ENCODE data around the gene GLDN.

The GLDN gene

DNA sequence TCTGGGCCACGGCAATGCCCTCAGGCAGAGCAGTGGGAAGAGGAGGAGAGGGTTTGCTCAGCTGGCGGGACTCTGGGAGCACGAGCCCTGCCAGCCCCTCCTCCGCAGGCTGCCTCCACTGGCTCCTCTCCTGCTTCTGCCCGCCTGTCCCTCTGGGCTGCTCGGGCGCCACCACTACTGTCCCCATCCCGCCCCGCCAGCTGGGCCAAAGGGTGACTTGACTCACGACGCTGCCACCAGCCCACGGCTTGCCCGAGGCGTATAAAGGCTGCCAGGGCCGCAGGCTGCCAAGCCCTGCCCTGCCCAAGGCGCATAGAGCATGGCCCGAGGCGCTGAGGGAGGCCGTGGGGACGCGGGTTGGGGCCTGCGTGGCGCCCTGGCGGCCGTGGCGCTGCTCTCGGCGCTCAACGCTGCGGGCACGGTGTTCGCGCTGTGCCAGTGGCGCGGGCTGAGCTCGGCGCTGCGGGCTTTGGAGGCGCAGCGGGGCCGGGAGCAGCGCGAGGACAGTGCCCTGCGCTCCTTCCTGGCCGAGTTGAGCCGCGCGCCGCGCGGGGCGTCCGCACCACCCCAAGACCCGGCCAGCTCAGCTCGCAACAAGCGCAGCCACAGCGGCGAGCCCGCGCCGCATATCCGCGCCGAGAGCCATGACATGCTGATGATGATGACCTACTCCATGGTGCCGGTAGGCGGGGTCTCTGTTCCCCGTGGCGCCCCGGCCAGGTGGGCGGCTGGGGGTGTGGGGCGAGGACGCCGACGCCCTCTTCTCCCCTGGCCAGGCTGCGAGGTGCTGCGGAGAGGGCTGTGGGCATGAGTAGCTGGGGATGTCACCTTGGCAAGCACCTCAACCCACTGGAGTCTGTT is at the start of gene GLDN:
Gene GLDN (plus strand): TSS at position 290 of the 861 bp plus-strand sequence. CDS start 30 bp downstream, at position 320.
- FAIRE-seq (no peak), DNase-seq (ENCODE audit: insufficient read length, low spot score) (no peak)

DNA sequence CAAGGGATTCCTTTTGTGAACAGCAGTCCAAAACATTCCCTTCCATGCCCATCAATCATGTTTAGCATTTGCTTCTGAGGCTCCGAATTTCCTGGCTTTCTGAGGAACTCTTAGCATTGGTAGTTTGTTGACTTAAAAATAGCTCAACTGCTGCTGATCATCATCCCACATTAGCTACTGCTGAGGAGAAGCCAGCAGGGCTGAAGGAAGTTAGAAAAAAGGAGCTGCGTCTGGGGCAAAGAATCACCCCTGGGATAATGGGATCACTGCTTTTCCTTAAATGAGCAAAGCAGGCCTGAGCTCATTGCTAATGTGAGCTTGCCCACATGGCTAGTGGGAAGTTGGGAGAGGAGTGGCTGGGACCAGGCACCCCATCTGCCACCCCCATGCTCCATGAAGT is 42.8 kb upstream of the GLDN start:
- DNase-seq (ENCODE audit: insufficient read length, low spot score) = no peak
- no peak for FAIRE-seq

DNA sequence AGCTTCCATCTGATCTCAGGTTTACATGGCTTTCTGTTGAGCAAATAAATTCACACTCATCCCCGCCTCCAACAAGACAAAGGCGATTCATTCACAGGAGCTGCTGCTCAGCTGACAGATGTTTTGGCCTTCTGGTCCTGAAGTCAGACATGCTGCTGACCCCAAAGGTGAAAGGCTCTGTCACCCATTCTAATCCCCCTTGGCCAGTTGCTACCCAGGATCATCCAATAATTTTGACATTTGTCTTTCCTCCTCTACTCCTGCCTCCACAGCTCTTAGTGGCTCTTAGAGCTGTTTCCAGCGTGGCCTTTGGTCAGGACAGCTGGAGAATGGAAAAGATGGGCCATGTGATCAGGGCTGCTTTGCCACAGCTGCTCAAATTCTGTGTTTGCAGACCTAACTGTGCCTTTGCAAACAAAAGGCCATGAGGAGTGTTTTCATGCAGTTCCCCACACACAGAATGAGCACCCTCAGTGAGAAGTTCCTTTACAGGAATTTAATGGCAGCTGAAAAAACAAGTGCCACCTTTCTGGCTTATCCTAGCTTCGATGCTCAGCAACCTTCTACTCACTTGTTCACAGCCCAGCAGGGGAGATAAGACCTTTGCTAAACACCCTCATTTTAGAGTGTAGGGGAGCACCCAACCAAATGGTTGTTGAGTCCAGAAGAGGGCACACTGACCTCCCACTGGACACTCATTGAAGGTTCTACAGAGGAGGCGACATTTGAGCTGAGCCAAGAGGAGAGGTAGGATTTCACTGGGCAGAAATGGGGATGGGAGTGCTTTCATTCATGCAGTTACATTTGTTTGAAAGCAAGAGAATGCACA is 42.1 kb upstream of the GLDN start:
- no peak for DNase-seq (ENCODE audit: insufficient read length, low spot score)
- FAIRE-seq = no peak

DNA sequence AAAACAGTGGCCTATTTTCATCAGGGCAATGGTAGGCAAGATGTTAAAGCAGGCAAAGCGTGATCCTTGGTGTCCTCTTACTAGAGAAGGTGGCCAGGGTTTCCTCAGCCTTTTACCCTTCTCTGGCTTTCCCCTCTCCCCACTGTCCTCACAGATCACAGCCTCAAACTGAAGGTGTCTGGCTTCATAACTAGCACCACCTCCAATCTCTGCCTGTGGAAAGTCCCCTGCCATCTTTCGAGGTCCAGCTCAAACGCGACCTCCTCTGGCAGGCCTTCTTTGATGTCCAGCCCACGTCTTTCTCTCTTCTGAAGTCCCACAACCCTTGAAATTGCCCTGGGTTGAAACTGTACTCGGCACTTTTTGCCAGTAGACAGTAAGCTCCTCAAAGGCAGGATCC is 39.0 kb upstream of the GLDN start:
- FAIRE-seq (peak; percentile 4), DNase-seq (ENCODE audit: insufficient read length, low spot score) (no peak)

DNA sequence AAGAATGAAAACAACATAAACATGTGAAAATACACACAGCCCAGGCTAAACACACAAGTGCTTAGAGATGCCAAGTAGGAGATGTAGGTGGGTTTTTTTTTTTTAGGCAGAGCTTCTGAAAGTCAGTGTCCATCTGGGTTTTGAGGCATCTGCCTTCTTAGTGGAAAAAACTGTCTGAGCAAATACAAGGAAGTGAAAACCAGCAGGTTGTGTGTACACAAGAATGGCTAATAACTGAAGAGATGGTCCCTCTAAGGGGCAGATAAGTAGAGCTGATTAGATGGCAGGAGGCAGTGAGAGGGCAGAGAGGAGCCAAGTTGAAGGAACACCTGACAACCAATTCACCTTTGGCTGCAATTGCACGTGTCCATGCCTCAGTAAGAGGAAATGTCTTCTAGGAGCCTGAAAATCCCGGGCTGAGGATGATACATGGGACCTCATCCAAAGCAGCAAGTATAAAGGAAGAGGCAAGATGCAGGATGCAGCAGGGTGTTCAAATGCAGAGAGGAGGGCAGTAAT is 37.9 kb upstream of the GLDN start:
- no peak for DNase-seq (ENCODE audit: insufficient read length, low spot score)
- FAIRE-seq = no peak

DNA sequence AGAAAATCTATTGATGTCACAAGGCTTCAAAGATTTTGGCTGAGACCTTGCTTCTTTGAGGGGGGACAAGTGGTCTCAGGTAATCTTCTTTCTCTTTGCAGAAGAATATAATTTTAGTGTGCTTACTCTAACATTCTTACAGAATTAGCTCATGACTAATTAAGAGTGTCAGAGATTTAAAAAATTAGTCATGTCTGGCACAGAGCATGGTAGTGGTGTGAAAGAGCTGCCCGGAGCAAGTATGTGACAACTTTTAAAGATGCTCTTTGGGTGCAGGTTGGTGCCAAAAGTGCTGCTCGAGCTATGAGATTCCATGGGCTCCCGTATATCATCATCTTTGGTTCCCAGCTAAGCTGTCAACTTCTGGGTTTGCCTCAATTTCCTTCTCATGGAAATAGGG is 34.1 kb upstream of the GLDN start:
- DNase-seq (ENCODE audit: insufficient read length, low spot score) = no peak
- FAIRE-seq = no peak

DNA sequence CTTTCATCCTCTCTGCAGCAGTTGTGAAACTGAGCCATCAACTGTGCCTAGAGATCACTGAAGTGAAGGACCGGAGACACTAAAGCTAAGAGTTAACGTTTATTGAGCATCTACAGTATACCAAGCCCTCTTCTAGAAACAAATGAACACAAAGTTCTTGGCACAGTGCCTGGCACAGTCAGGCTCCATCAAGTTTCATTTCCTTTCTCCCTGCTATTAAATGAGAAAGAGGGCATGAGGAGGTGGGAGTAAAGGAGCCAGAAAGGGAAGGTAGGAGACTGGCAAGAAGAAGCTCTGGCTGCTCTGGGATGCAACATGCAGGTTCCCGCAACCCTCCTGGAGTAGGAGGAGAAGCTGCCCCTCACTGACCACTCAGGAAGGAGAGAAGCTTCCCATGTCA is 33.6 kb upstream of the GLDN start:
- FAIRE-seq = no peak
- DNase-seq (ENCODE audit: insufficient read length, low spot score) = no peak

DNA sequence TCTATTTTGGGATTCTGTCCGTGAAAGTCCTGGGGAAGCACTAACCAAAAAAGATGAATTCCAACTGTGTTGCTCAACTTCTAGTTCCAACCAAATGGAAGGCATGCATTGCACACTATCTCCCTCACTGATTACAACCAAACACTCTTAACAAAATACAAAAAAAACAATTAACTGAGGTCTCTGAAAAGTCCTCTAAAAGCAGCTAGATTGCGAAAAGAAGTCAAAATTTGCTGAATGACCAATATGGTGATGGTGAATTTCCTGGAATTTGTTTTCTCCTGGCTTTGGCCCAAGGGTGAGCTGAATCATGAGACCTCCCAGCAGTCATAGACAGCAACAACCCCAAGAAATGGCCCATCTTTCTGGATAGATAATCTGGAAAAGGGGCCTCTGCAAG is 31.4 kb upstream of the GLDN start:
- DNase-seq (ENCODE audit: insufficient read length, low spot score) (no peak), FAIRE-seq (no peak)

DNA sequence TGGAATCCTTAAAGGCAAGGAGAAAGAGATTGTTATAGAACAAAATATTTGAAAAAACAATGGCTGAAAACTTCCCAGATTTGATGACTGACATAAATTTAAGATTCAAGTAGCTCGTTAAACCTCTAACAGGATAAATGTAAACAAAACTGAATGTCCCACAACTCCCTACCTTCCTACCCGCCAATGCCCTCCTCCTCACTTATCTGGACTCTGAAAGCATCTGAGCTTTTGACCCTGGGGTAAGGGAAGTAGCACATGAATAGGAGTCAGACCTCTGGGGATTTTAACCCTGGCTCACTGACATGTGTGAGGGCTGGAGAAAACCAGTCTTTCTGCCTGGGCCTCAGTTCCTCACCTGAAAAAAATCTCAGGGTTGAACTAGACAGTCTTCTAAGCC is 29.9 kb upstream of the GLDN start:
- no peak for DNase-seq (ENCODE audit: insufficient read length, low spot score)

DNA sequence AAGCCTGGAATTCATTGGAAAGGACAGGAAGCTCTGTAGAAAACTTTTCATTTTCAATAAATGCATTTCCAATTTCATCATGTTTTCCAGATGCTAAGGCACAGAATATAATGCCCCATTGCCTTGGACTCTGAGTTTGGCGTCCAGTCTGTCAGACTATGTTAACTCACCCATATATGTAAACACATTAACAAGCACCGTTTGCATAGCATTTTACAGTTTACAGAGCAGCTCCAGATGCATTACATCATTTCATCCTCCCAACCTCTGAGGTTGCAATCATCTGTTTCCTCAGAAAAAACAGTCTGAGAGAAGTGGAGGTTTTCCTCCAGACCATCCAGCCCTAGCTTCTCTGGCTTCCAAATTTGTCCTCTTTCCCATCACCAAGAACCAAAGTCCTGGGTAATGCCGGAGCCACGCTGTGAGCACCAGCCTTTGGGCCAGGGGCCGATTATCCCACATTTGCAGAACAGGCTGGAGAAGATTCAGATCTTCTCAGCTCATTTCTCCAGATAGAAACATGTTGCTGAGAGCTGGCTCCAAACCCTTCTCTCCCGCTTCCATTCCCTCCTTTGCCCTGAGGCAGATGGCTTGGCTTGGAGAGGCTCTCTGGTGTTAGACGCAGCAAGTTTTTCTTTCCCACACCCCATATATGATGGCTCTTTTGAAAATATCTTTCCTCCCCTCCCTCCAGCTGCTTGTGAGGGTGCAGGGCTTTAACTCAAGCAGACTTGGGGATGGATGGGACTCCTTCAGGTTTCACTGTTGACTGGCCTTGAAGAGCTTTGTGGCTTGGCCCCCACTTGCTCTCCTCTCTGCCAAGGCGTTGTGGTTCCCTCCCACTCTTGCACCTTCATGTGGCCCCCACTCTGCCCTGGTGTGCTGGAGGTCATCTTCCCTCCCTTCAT is 29.0 kb upstream of the GLDN start:
- no peak for DNase-seq (ENCODE audit: insufficient read length, low spot score)
- FAIRE-seq = no peak

More for the DNA sequence above, 29.9 kb upstream of the GLDN start:
- no peak for FAIRE-seq

DNA sequence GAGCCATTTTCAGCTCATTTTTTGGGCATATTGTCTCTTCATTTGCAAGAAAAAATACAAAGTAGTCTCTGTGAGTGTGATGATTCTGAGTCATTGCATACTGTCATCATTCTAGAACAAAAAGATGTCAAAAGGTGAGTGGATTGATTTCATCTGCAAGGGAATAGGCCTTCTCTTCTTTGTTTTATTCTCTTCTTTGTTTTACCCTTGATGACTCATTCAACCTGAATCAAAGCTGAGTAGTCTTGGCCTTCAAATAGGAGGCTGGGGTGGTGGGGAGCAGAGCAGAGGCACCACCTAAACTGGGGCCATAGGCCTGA is 28.4 kb upstream of the GLDN start:
- no peak for DNase-seq (ENCODE audit: insufficient read length, low spot score)
- FAIRE-seq = no peak

DNA sequence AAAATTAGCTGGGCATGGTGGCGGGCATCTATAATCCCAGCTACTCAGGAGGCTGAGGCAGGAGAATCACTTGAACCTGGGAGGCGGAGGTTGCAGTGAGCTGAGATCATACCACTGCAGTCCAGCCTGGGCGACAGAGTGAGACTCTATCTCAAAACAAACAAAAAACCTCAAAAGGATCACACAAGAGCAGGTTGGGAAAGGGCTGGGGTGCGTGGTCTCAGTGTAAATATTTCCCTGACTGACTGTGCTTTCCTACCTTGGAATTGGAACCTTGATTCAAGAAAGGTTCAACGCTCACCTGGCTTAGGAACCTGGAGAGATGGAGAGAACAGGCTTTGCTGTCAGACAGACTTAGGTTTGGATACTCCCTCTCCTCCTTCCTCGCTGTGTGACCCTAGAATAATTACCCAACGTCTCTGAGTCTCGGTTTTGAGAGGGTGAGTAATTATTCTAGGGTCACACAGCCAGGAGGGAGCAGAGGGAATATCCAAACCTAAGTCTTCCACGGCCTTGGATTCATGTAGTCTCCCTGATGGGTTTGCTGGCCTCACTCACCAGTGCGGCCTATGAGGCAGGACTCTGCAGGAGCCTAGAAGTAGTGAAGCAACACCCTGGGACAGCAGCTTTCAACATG is 27.7 kb upstream of the GLDN start:
- FAIRE-seq (no peak), DNase-seq (ENCODE audit: insufficient read length, low spot score) (no peak)

DNA sequence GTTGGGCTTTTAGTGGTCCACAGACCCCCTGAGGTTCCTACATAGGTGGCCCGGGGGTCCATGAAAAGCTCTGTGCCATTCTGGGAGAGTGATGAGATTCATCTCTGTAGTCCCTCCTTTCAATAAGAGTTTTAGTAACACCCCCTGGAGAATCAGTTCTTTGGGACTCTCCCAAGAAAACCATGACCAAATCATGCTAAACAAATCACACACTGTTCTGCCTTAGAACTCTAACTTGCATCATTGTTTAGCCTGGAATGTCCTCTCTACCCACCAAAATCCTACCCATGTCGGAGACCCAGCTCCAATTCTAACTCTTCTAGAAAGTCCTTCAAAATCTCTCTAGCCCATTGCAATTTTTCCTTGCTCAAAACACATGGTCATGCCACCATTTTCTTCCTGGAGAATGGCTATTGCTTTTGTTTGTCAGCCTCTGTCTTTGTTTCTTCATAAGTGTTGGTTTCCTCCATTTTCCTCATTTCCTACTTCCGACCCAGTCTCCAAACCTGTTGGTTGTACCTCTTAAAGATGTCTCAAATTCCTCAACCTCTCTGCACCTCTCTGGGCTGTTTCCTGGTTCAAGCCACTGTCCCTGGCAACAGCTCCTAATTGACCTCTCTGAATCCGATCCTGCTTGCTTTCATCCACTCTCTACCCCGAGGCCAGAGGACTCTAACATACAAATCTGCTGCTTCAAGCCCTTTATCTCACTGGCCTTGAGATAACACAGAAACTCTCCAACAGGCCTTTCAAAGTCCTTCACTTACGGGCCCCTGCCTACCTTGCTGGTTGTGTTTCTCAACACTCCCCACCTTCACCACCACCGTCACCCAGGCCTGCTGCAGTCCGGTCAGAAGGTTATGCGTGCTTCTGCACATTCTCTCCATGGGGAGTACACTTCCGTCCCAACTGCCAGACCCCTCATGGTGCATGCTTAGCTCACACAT is 26.8 kb upstream of the GLDN start:
- DNase-seq (ENCODE audit: insufficient read length, low spot score) = no peak
- no peak for FAIRE-seq

DNA sequence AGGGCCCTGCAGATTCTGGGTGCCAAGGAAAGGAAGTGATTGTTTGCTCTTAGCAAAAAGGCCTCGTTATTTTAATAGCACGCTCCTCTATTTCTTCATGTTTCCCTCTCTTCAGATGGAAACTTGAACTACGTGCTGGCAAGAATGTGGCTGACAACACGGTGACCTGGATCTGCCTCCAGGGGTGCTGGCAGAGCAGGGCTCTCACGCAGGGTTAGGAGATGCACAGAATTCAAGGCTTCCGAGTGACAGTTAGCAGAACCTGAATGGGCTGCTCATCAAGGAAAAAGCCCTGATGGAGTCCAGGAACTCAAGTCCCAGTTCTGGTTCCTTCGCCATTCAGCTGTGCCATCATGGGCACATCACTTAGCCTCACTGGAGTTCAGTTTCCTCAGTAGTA is 25.7 kb upstream of the GLDN start:
- DNase-seq (ENCODE audit: insufficient read length, low spot score) (no peak), FAIRE-seq (no peak)

DNA sequence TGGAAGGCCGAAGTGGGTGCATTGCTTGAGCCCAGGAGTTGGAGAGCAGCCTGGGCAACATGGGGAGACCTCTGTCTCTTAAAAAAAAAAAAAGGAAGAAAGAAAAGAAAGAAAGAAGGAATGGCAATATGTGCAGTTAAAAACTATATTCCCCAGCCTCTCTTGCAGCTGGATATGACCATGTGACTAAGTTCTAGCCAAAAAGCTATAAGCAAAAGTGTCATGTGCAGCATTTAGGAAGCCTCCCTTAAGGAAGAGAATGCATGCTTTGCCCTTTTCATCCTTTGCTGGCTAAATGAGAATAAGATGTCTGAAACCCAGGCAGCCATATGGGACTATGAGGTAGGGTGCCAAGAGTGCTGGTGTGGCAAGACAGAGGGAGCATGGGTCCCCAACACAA is 24.8 kb upstream of the GLDN start:
- FAIRE-seq (no peak), DNase-seq (ENCODE audit: insufficient read length, low spot score) (no peak)

DNA sequence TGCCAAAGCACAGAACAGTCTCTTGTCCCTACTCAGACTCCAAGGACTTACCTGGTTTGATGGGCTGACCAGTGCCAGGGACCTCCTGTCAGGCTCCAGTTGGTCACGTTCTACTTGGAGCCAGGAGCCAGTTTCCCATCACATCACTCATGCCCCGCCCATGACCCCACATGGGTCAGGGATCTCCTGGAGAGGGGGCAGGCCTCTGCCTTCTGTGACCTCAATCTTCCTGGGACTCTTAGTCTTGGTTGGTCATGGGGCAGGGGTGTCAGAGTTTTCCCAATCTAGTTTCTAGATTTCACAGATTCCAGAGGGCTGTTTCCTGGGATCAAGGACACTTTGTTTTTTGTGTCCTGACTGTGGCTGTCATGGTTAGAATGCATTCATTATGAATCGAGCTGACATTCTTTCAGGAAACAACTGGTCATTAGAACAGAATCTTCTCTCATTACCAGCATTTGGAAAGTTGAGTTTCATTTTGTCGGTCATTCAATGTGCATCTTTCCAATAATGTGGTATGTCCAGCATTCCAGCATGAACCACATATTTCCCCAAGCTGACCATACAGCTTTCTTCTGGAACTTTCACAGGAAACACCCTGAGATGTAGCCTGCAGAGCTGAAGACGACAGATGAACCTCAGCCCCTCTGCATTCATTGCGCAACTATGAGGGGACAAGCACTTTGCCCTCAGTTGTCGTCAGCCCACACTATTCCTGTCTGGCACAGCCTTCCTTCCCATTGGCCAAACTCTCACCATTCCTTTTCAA is 22.9 kb upstream of the GLDN start:
- no peak for FAIRE-seq

DNA sequence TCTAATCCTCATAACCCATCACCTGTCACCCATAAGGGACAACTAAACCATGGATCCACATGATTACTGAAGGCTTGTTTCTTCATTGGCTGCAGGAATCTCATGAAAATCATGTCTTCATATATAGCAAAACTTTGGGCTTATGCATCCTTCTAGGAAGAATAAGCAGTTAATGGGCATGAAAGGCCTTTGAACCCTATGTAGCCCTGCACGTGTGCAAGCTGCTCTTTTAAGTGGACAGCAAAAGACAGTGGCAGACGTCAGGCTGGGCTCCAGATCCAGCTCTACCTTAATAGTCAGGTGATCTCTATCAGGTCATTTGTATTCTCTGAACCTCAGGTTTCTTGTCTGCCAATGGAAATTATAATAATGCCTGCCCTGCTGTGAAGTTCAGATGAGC is 21.9 kb upstream of the GLDN start:
- FAIRE-seq (no peak), DNase-seq (ENCODE audit: insufficient read length, low spot score) (no peak)

More for the DNA sequence above, 22.9 kb upstream of the GLDN start:
- DNase-seq (ENCODE audit: insufficient read length, low spot score) = no peak

DNA sequence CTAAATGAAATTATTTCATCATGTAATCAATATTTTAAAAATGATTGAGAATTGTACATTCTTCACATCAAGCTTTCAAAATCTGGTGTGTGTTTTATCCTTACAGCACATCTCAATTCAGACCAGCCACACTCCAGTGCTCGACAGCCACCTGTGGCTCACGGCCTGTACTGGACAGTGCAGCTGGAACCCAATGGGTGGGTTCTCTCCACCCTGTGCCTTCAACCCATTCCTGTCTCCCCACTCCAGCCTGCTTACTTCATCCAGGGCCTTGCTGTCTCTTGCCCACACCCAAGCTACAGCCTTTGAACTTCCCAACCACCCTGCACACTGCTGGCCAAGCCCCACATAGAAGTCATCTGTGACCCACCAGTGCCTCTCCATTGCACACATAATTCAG is 20.6 kb upstream of the GLDN start:
- DNase-seq (ENCODE audit: insufficient read length, low spot score) = no peak
- no peak for FAIRE-seq

DNA sequence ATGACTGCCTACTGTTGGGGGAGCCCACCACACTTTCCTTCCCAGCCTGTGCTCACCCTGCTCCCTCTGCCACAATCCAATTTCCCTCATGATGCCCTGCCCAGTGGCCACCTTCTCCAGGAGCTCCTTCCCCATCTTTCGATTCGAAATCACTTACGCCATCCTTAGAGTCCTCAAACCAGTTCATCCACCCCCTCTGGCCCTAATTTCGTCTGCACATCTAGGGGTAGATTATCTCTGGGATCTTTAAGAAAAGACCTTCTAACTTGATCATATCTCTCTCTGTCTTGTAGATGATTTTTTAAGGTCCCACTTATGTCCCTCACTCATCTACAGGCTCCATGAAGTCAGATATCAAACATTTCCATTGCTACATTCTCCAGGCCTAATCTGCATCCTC is 20.1 kb upstream of the GLDN start:
- FAIRE-seq (no peak), DNase-seq (ENCODE audit: insufficient read length, low spot score) (no peak)

Data from GM19239 (cell line).